Measurements from ENCODE around the gene THEM5. TPM values are rescaled to one million over a fixed set of nuclear protein-coding genes. Genes with fewer than 3 reads are reported as not detected.

The THEM5 gene
- total RNA-seq, 2 experiments from 2014 or later, result not detected

Other genes with a start within 250 kb of the THEM5 start
- 10 to 100 TPM; 26.0 to 27.7 TPM for gene SNX27, start 241.7 kb downstream of the THEM5 start, total RNA-seq
- gene CELF3, start 136.9 kb downstream of the THEM5 start, total RNA-seq, result not detected
- not detected for gene RIIAD1, start 132.2 kb downstream of the THEM5 start, total RNA-seq
- 100 to 1,000 TPM; 111 to 127 TPM for gene MRPL9, start 90.2 kb downstream of the THEM5 start, total RNA-seq
- 10 to 100 TPM; 16.4 to 17.1 TPM for gene TDRKH, start 63.2 kb downstream of the THEM5 start, total RNA-seq
- under 1 TPM; 0.07 to 0.15 TPM for gene LINGO4, start 48.3 kb downstream of the THEM5 start, total RNA-seq
- gene RORC, start 21.9 kb downstream of the THEM5 start, total RNA-seq, result 1 to 10 TPM in 1 of 2 experiments, under 1 TPM in 1; 0.30 to 1.3 TPM
- under 1 TPM; 0.33 to 0.96 TPM for gene C2CD4D, start 13.9 kb downstream of the THEM5 start, total RNA-seq
- 10 to 100 TPM; 19.1 to 20.9 TPM for gene THEM4, start 55.8 kb upstream of the THEM5 start, total RNA-seq
- 100 to 1,000 TPM; 333 to 424 TPM for gene S100A10, start 140.1 kb upstream of the THEM5 start, total RNA-seq
- gene S100A11, start 183.3 kb upstream of the THEM5 start, total RNA-seq, result 100 to 1,000 TPM; 300 to 330 TPM
- gene TCHHL1, start 235.4 kb upstream of the THEM5 start, total RNA-seq, result not detected

Measured in activated CD8-positive, alpha-beta memory T cell treated with anti-CD3 and anti-CD28 coated beads, Interleukin-2, amount 10 ng/mL, durations not matched to agents 7 days and 5 days (primary cell).